RWPE2 (cell line): Measurements from ENCODE around the gene SNF8.

Source experiments
- ATAC-seq: fragments of 200-7000 bp; cut with Tn5 transposase; 3 replicates; pipeline ENCODE4 v1.9.1; 2021; ENCODE audit warnings: low read depth
- DNase-seq: peaks from one replicate; pipeline ENCODE4 v3.0.0-alpha.2; 2020; ENCODE audit warnings: low spot score
- H3K27ac ChIP-seq: fragments of 450-650 bp; 2 replicates; pipeline ENCODE4 v1.5.1; 2017; ENCODE audit warnings: mild to moderate bottlenecking; ENCODE audit not compliant: poor library complexity, severe bottlenecking
- H3K27me3 ChIP-seq: fragments of 250-450 bp; sonication (Bioruptor Pico); 2 replicates; pipeline ENCODE4 v1.5.1; 2021; ENCODE audit warnings: mild to moderate bottlenecking, moderate library complexity; ENCODE audit not compliant: insufficient read depth, poor library complexity, severe bottlenecking
- H3K36me3 ChIP-seq: fragments of 250-450 bp; sonication (Bioruptor Pico); 2 replicates; pipeline ENCODE4 v1.5.1; 2020; ENCODE audit warnings: low read depth, mild to moderate bottlenecking, moderate library complexity
- H3K4me1 ChIP-seq: fragments of 250-450 bp; sonication (Bioruptor Pico); 2 replicates; pipeline ENCODE4 v1.5.1; 2021; ENCODE audit warnings: mild to moderate bottlenecking, moderate library complexity; ENCODE audit not compliant: insufficient read depth, poor library complexity, severe bottlenecking
- H3K4me3 ChIP-seq: fragments of 250-450 bp; sonication (Bioruptor Pico); 2 replicates; pipeline ENCODE4 v1.5.1; 2021; ENCODE audit warnings: mild to moderate bottlenecking, moderate library complexity; ENCODE audit not compliant: severe bottlenecking
- H3K9me3 ChIP-seq: fragments of 250-450 bp; sonication (Bioruptor Pico); 2 replicates; pipeline ENCODE4 v1.5.1; 2021; ENCODE audit warnings: mild to moderate bottlenecking, moderate library complexity; ENCODE audit not compliant: severe bottlenecking
- TF ChIP-seq, protein P1 (sequence below): fragments of 450-650 bp; IDR thresholded peaks from one replicate; pipeline ENCODE4 v1.5.1; 2017; ENCODE audit warnings: mild to moderate bottlenecking, moderate library complexity; ENCODE audit not compliant: poor library complexity, severe bottlenecking

SNF8 gene

GRCh38 chr17:48970865-48971687 lies 26.4 kb upstream of the SNF8 start:
- H3K27ac ChIP-seq = peak overlapping the region; percentile 73
- H3K4me1 ChIP-seq = peaks cover 14% of the 10 kb centered on the region
- no peaks in the 10 kb centered on the region for H3K9me3 ChIP-seq
- no peak overlapping the region for H3K4me3 ChIP-seq
- H3K27me3 ChIP-seq = no peaks in the 10 kb centered on the region
- DNase-seq (no peak), ATAC-seq (no peak)
- no peaks in the 10 kb centered on the region for H3K36me3 ChIP-seq
- TF ChIP-seq, protein P1, sequence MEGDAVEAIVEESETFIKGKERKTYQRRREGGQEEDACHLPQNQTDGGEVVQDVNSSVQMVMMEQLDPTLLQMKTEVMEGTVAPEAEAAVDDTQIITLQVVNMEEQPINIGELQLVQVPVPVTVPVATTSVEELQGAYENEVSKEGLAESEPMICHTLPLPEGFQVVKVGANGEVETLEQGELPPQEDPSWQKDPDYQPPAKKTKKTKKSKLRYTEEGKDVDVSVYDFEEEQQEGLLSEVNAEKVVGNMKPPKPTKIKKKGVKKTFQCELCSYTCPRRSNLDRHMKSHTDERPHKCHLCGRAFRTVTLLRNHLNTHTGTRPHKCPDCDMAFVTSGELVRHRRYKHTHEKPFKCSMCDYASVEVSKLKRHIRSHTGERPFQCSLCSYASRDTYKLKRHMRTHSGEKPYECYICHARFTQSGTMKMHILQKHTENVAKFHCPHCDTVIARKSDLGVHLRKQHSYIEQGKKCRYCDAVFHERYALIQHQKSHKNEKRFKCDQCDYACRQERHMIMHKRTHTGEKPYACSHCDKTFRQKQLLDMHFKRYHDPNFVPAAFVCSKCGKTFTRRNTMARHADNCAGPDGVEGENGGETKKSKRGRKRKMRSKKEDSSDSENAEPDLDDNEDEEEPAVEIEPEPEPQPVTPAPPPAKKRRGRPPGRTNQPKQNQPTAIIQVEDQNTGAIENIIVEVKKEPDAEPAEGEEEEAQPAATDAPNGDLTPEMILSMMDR = no peak

DNA sequence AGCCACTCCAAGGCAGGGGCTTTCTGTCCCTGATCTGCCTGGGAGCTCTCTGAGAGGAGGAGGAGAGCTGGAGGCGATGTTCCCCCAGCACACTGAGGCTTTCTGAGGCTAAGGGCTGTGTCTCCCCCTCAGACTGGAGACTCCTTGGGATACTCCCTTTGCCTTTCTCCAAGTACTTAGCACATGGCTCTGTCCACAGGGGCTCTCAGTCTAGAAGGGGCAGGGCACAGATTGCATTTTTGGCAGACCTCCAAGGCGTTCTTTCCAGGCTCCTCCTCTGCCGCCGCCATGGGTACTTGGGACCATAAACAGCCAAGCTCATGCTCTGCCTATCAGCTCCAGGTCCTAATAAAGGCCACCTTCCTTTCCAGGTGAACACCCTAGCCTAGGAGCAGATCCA lies 25.6 kb upstream of the SNF8 start:
- no peaks in the 10 kb centered on the region for H3K36me3 ChIP-seq
- no peak for ATAC-seq
- H3K4me1 ChIP-seq = peaks cover 14% of the 10 kb centered on the region
- H3K9me3 ChIP-seq = no peaks in the 10 kb centered on the region
- TF ChIP-seq, protein P1 = no peak
- H3K4me3 ChIP-seq = no peak overlapping the region
- H3K27ac ChIP-seq = no peak overlapping the region
- DNase-seq = no peak
- H3K27me3 ChIP-seq = no peaks in the 10 kb centered on the region

DNA sequence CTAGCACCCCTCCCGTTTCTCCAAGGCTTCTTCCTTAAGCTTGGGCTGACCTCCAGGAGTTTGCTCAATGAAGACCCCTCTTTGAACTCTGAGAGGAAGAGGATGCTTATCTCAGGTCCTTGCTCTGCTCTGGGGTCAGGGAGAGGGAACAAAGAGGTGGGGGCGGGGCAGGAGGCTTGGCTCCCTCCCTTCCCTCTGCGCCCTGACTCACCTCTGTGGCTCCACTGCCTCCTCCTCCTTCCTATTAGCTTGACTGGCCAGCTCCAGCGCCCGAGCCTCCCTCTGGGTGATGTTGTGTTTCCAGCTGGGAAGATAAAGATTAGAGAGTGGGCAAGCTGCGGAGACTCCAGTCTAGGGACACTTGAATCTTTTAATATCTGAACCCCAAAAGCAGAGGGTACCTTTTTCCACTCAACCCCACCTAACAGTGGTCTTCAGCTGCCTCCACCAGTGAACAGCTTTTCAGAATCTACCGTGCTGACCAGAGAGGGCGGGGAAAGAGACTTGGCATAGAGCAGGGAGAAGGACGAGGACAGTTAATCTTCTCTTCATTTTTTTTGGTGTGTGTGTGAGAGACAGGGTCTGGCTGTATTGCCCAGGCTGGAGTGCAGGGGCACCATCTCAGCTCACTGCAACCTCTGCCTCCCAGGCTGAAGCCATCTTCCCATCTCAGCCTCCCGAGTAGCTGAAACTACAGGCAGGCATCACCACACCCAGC lies 17.0 kb upstream of the SNF8 start:
- ATAC-seq = peak; percentile 95
- H3K27ac ChIP-seq = no peak overlapping the region
- TF ChIP-seq, protein P1 = no peak
- peaks cover 9% of the 10 kb centered on the region for H3K4me1 ChIP-seq
- H3K4me3 ChIP-seq = no peak overlapping the region
- no peaks in the 10 kb centered on the region for H3K27me3 ChIP-seq
- no peaks in the 10 kb centered on the region for H3K9me3 ChIP-seq
- DNase-seq = peak; percentile 72
- no peaks in the 10 kb centered on the region for H3K36me3 ChIP-seq

- no peak overlapping the region for H3K4me3 ChIP-seq
- H3K27me3 ChIP-seq = no peaks in the 10 kb centered on the region
- no peaks in the 10 kb centered on the region for H3K36me3 ChIP-seq
- peak; percentile 31 for ATAC-seq
- TF ChIP-seq, protein P1 = no peak
- H3K9me3 ChIP-seq = no peaks in the 10 kb centered on the region
- no peak for DNase-seq
- peaks cover 9% of the 10 kb centered on the region for H3K4me1 ChIP-seq
- no peak overlapping the region for H3K27ac ChIP-seq
These were observed 16.3 kb upstream of the SNF8 start for GRCh38 chr17:48960834-48961515.
